Rectal smooth muscle tissue (tissue), 1 donor: Measurements from ENCODE around the gene TTC34.

Experiments
- H3K27ac ChIP-seq: one replicate; pipeline ENCODE4 v1.7.0; 2013; ENCODE audit warnings: low read depth, low read length, inconsistent platforms
- H3K27me3 ChIP-seq: one replicate; pipeline ENCODE4 v1.7.0; 2013; ENCODE audit warnings: low read length; ENCODE audit not compliant: control insufficient read depth, insufficient read depth
- H3K36me3 ChIP-seq: one replicate; pipeline ENCODE4 v1.7.0; 2013; ENCODE audit warnings: low read length; ENCODE audit not compliant: control insufficient read depth, insufficient read depth
- H3K4me1 ChIP-seq: one replicate; pipeline ENCODE4 v1.7.0; 2013; ENCODE audit warnings: low read length; ENCODE audit not compliant: control insufficient read depth, insufficient read depth
- H3K4me3 ChIP-seq: one replicate; pipeline ENCODE4 v1.7.0; 2013; ENCODE audit warnings: low read length
- H3K9ac ChIP-seq: one replicate; pipeline ENCODE4 v1.7.0; 2013; ENCODE audit warnings: low read length

Gene TTC34

GRCh38 chr1:2815551-2815950, 14.1 kb upstream of the TTC34 start:
- no peaks in the 10 kb centered on the region for H3K27me3 ChIP-seq
- no peak overlapping the region for H3K27ac ChIP-seq
- H3K4me1 ChIP-seq, result no peaks in the 10 kb centered on the region
- H3K36me3 ChIP-seq, result no peaks in the 10 kb centered on the region
- no peak overlapping the region for H3K9ac ChIP-seq
- H3K4me3 ChIP-seq, result no peak overlapping the region

DNA sequence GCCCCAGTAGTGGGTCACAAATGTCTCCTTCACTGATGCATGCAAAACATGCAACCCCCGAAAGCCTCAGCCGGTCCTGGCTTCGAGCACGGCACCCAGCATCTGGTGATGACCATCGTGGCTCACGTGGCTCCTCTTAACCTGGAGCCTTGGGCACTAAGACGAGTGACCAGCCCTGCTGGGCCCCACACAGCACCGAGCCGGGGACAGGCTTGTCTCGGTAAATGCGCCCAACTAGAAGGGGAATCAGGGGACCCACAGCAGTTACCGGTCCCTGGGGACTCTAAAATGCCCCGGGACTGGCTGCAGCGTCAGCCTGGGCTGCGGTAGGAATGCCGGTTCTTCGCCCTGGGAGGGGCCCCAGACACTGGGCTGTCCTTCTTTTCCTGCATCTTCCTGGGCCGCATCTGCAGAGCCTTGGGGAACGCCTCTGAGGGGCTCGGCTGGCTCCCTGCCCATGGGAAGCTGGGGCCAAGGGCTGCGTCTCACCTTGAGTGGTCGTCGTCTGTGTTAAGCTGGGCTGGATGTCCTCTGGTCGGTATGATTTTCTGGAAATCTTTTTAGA, 13.1 kb upstream of the TTC34 start:
- Histone ChIP-seq H3K27ac (no peak overlapping the region), H3K9ac (no peak overlapping the region), H3K27me3 (no peaks in the 10 kb centered on the region), H3K4me3 (no peak overlapping the region), H3K4me1 (no peaks in the 10 kb centered on the region), H3K36me3 (no peaks in the 10 kb centered on the region)

GRCh38 chr1:2812939-2813653, 11.6 kb upstream of the TTC34 start:
- no peak overlapping the region for H3K4me3 ChIP-seq
- H3K9ac ChIP-seq, result no peak overlapping the region
- no peaks in the 10 kb centered on the region for H3K36me3 ChIP-seq
- H3K27ac ChIP-seq, result no peak overlapping the region
- no peaks in the 10 kb centered on the region for H3K27me3 ChIP-seq
- H3K4me1 ChIP-seq, result no peaks in the 10 kb centered on the region

DNA sequence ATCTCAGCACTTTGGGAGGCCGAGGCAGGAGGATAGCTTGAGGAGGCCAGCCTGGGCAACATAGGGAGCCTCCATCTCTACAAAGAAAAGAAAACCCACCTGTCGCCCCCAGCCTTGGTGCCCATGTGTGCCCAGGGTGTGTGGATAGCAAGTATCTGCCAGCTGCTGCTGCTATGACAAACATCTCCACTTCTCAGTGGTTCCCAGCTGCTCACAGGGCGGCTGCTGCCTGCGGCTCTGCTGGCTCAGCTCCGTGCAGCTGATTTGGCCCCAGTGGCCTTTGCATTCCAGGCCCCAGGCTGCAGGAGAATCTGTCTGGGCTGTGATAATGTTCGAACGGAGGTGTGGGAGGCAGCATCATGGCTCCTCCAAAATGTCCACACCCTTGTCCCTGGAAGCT, 10.6 kb upstream of the TTC34 start:
- H3K27ac ChIP-seq, result no peak overlapping the region
- H3K36me3 ChIP-seq, result no peaks in the 10 kb centered on the region
- no peaks in the 10 kb centered on the region for H3K4me1 ChIP-seq
- H3K9ac ChIP-seq, result no peak overlapping the region
- H3K4me3 ChIP-seq, result no peak overlapping the region
- no peaks in the 10 kb centered on the region for H3K27me3 ChIP-seq

DNA sequence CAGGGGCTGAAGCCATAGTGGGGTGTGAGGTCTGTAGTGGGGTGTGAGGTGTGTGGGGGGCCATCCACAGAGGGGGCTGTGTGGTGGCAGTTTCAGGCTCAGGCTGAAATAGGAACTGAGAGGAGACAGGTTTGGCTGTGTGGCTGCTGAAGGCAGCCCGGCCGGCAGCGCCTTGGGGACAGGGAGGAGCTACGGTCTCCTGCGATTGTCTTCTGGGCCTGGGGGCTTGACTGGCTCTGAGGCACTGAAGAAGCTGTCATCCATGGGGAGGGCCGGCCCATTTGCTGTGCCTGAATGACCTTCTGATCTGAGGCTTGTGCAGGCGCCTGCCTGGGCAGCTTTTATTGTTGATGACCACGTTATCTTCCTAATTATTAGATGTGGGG, 10.0 kb upstream of the TTC34 start:
- H3K9ac ChIP-seq, result no peak overlapping the region
- no peaks in the 10 kb centered on the region for H3K36me3 ChIP-seq
- H3K27ac ChIP-seq, result no peak overlapping the region
- no peaks in the 10 kb centered on the region for H3K4me1 ChIP-seq
- no peak overlapping the region for H3K4me3 ChIP-seq
- H3K27me3 ChIP-seq, result no peaks in the 10 kb centered on the region

DNA sequence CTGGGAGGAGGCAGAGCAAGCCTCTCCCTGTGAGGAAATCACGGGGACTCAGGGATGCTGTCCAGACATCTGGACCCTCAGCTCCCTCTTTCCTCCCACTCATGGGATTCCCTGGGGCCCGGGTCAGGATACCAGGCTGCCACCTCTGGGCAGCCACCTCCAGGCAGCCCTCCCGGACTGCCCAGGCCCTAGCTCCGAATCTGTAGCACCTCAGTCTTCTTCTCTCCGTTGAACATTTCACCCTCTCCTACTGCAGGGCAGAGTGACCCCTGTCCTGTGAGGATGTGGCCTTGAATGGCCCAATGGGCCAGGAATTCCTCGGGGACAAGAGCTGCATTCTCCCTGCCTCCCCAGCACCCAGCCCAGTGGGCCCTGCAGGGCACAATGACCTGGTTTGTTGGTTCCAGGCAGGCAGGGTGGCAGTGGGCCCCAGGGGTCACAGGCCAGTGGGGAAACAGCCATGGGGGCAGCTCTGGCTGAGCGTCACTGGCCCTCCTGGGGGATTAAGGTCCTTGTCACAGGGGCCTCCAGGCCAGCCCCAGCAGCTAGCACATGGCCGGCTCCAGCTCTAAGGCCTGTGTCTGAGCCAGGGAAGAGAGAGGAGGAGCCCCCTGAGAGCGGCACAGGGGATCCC, 9.5 kb upstream of the TTC34 start:
- H3K4me1 ChIP-seq, result no peaks in the 10 kb centered on the region
- no peaks in the 10 kb centered on the region for H3K36me3 ChIP-seq
- H3K9ac ChIP-seq, result no peak overlapping the region
- H3K27me3 ChIP-seq, result peaks cover 4% of the 10 kb centered on the region
- no peak overlapping the region for H3K4me3 ChIP-seq
- no peak overlapping the region for H3K27ac ChIP-seq

DNA sequence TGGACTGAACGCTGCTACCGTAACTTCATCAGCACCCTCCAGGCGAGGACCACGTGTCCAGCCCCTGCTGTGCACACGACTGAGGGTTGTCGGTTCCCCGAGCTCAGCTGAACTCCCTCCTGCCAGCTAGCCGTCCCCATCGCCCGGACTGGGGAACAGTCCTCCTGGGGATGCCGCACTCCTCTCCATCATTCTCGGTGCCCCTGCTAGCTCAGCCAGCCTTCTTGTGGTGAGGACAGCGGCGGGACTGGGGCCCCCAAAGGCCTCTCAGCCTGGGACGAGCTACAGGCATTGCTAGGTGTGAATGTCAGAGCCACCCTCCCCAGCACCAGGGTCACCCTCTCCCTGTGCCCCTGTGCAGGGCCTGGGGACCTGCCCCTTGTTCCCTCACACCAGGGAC, 8.8 kb upstream of the TTC34 start:
- peaks cover 7% of the 10 kb centered on the region for H3K27me3 ChIP-seq
- no peak overlapping the region for H3K4me3 ChIP-seq
- no peak overlapping the region for H3K9ac ChIP-seq
- no peaks in the 10 kb centered on the region for H3K4me1 ChIP-seq
- no peak overlapping the region for H3K27ac ChIP-seq
- no peaks in the 10 kb centered on the region for H3K36me3 ChIP-seq

- peaks cover 7% of the 10 kb centered on the region for H3K27me3 ChIP-seq
- no peak overlapping the region for H3K9ac ChIP-seq
- no peaks in the 10 kb centered on the region for H3K4me1 ChIP-seq
- no peak overlapping the region for H3K27ac ChIP-seq
- H3K36me3 ChIP-seq, result no peaks in the 10 kb centered on the region
- no peak overlapping the region for H3K4me3 ChIP-seq
Measured at GRCh38 chr1:2809656-2810055, 8.2 kb upstream of the TTC34 start.

- no peak overlapping the region for H3K9ac ChIP-seq
- no peaks in the 10 kb centered on the region for H3K4me1 ChIP-seq
- H3K27ac ChIP-seq, result no peak overlapping the region
- H3K27me3 ChIP-seq, result peaks cover 7% of the 10 kb centered on the region
- no peak overlapping the region for H3K4me3 ChIP-seq
- H3K36me3 ChIP-seq, result no peaks in the 10 kb centered on the region
Measured at GRCh38 chr1:2808831-2809605, 7.5 kb upstream of the TTC34 start.

DNA sequence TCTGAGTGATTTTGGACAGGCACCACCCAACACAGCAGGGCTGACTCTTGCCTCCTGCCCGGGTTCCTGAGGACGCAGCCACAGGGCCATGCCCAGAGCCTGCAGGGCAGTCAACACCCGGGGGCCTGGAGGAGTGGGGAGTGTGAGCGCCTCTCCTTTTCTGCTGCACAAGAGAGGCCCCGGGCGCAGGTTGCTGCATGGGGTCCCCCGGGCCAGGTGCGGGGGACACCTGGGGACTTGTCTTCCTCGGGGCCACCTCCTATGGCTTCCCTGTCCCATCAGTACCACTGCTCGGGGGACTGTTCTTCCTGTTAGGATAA, 6.9 kb upstream of the TTC34 start:
- Histone ChIP-seq H3K4me3 (no peak overlapping the region), H3K9ac (no peak overlapping the region), H3K27ac (no peak overlapping the region), H3K27me3 (peaks cover 7% of the 10 kb centered on the region), H3K36me3 (no peaks in the 10 kb centered on the region), H3K4me1 (no peaks in the 10 kb centered on the region)

GRCh38 chr1:2807678-2808385, 6.3 kb upstream of the TTC34 start:
- H3K27me3 ChIP-seq, result peaks cover 7% of the 10 kb centered on the region
- H3K27ac ChIP-seq, result no peak overlapping the region
- H3K9ac ChIP-seq, result no peak overlapping the region
- H3K4me3 ChIP-seq, result no peak overlapping the region
- no peaks in the 10 kb centered on the region for H3K36me3 ChIP-seq
- no peaks in the 10 kb centered on the region for H3K4me1 ChIP-seq

DNA sequence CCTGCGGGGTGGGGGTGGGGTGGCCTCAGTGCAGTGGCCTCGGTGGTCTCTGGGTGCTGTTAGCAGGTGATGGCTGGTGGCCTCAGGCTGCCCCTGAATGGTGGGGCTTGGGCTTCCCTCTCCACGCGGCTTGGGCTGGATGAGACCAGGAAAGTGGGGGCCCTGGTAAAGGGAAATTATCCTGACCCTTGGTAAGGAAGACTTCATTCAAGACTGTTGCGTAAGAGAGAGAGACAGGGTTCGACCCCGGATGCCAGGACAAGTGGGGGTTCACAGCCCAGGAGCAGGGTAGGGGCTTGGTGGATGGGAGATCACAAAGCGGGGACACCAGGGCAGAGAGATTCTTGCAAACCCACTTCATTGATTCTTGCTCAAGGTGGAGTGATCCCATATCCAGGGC, 5.5 kb upstream of the TTC34 start:
- no peaks in the 10 kb centered on the region for H3K36me3 ChIP-seq
- H3K4me1 ChIP-seq, result no peaks in the 10 kb centered on the region
- no peak overlapping the region for H3K9ac ChIP-seq
- no peak overlapping the region for H3K27ac ChIP-seq
- H3K27me3 ChIP-seq, result peaks cover 7% of the 10 kb centered on the region
- no peak overlapping the region for H3K4me3 ChIP-seq
